Endothelial cell of umbilical vein (primary cell): ENCODE measurements around the gene CHD5.

Source experiments
- CTCF ChIP-seq, 2 donors: IDR thresholded peaks; 1 replicate in 1 of 2; 2 replicates in 1 of 2; pipeline ENCODE4 v1.5.1; 2011; ENCODE audit warnings: low read length in 2 of 2, mild to moderate bottlenecking in 2 of 2, moderate library complexity in 2 of 2, control low read depth in 1 of 2, inconsistent platforms in 1 of 2, low read depth in 1 of 2; ENCODE audit not compliant: insufficient read depth in 1 of 2; ENCODE audit errors: extremely low read depth in 1 of 2
- EZH2 ChIP-seq: IDR thresholded peaks from 2 replicates; pipeline ENCODE4 v1.6.1; 2012; ENCODE audit warnings: borderline replicate concordance, low read depth, mild to moderate bottlenecking, moderate library complexity, low read length, inconsistent platforms; ENCODE audit not compliant: severe bottlenecking
- FOS ChIP-seq: IDR thresholded peaks from 2 replicates; pipeline ENCODE4 v1.6.1; 2011; ENCODE audit warnings: mild to moderate bottlenecking, low read length, moderate library complexity, borderline replicate concordance; ENCODE audit not compliant: insufficient read depth
- GATA2 ChIP-seq: IDR thresholded peaks from 2 replicates; pipeline ENCODE4 v1.7.0; 2011; ENCODE audit warnings: low read depth, mild to moderate bottlenecking, moderate library complexity, mixed read lengths, low read length; ENCODE audit not compliant: insufficient read length, insufficient read depth
- JUN ChIP-seq: IDR thresholded peaks from 2 replicates; pipeline ENCODE4 v1.6.1; 2011; ENCODE audit warnings: borderline replicate concordance, low read depth; ENCODE audit not compliant: insufficient read length, insufficient read depth
- MAX ChIP-seq: IDR thresholded peaks from 2 replicates; pipeline ENCODE4 v1.6.1; 2011; ENCODE audit not compliant: insufficient read depth, insufficient read length
- MYC ChIP-seq: IDR thresholded peaks from one replicate; pipeline ENCODE4 v1.6.1; 2011; ENCODE audit warnings: mild to moderate bottlenecking, low read depth, low read length
- POLR2A ChIP-seq: IDR thresholded peaks from 2 replicates; pipeline ENCODE4 v1.6.1; 2012; ENCODE audit warnings: low read depth, mild to moderate bottlenecking, control low read depth, low read length
- POLR2AphosphoS5 ChIP-seq: IDR thresholded peaks from 2 replicates; pipeline ENCODE4 v1.6.1; 2012; ENCODE audit warnings: low read depth, mild to moderate bottlenecking, control low read depth, low read length, moderate library complexity; ENCODE audit not compliant: insufficient read depth

GRCh38 chr1:6057170-6057845 is 122.8 kb downstream of the CHD5 start:
- TF ChIP-seq CTCF (IDR thresholded peaks at IDR 0.05; ENCODE audit: extremely low read depth in 1 of 2, insufficient read depth in 1 of 2, low read depth in 1 of 2, low read length in 2 of 2) (no peak), FOS (no peak), EZH2 (no peak), MYC (no peak), POLR2AphosphoS5 (no peak), POLR2A (no peak), GATA2 (no peak), JUN (no peak), MAX (no peak)
